DND-41 (cell line): ENCODE measurements around the gene HERC5.

Source experiments
- ATAC-seq: fragments of 200-7000 bp; cut with Tn5 transposase; 3 replicates; pipeline ENCODE4 v1.9.1; 2021; ENCODE audit warnings: low read depth; ENCODE audit not compliant: insufficient read depth
- DNase-seq: peaks from one replicate; pipeline ENCODE4 v3.0.0-alpha.2; 2020
- H2AFZ ChIP-seq: 2 replicates; pipeline ENCODE4 v1.6.0; 2012; ENCODE audit warnings: low read depth, low read length
- H3K27ac ChIP-seq: 2 replicates; pipeline ENCODE4 v1.5.1; 2012; ENCODE audit warnings: low read length, inconsistent platforms
- H3K27me3 ChIP-seq: fragments of 200-600 bp; sonication (generic); 2 replicates; pipeline ENCODE4 v1.6.0; 2012; ENCODE audit warnings: low read length, mild to moderate bottlenecking, inconsistent platforms; ENCODE audit not compliant: insufficient read depth, poor library complexity
- H3K36me3 ChIP-seq: 2 replicates; pipeline ENCODE4 v1.5.1; 2012; ENCODE audit warnings: low read length, inconsistent platforms; ENCODE audit not compliant: insufficient read depth
- H3K4me1 ChIP-seq: 2 replicates; pipeline ENCODE4 v1.5.1; 2012; ENCODE audit warnings: mild to moderate bottlenecking, low read length; ENCODE audit not compliant: insufficient read depth
- H3K4me2 ChIP-seq: 2 replicates; pipeline ENCODE4 v1.6.0; 2012; ENCODE audit warnings: mild to moderate bottlenecking, moderate library complexity, low read length, inconsistent platforms; ENCODE audit not compliant: insufficient read depth
- H3K4me3 ChIP-seq, 2 experiments: fragments of 200-600 bp in 1 of 2; shearing (Covaris generic) in 1 of 2; 2 replicates each; pipeline ENCODE4 v1.5.1; 2012 to 2016; ENCODE audit warnings: inconsistent platforms in 2 of 2, low read length in 2 of 2, mild to moderate bottlenecking in 2 of 2, low read depth in 1 of 2, moderate library complexity in 1 of 2
- H3K79me2 ChIP-seq: 2 replicates; pipeline ENCODE4 v1.6.0; 2012; ENCODE audit warnings: low read length, inconsistent platforms; ENCODE audit not compliant: insufficient read depth
- H3K9ac ChIP-seq: 2 replicates; pipeline ENCODE4 v1.6.0; 2012; ENCODE audit warnings: low read depth, mild to moderate bottlenecking, inconsistent platforms, low read length, moderate library complexity
- H3K9me3 ChIP-seq: 2 replicates; pipeline ENCODE4 v1.5.1; 2012; ENCODE audit warnings: low read length, moderate library complexity, mild to moderate bottlenecking, inconsistent platforms; ENCODE audit not compliant: insufficient read depth, severe bottlenecking
- H4K20me1 ChIP-seq: 2 replicates; pipeline ENCODE4 v1.6.0; 2012; ENCODE audit warnings: low read length; ENCODE audit not compliant: insufficient read depth
- EZH2 ChIP-seq: IDR thresholded peaks from 3 replicates; pipeline ENCODE4 v1.6.1; 2012; ENCODE audit warnings: borderline replicate concordance, low read depth, mild to moderate bottlenecking, moderate library complexity, low read length, inconsistent platforms; ENCODE audit not compliant: severe bottlenecking
- TF ChIP-seq, protein P1 (sequence below): IDR thresholded peaks from 2 replicates; pipeline ENCODE4 v1.5.1; 2012; ENCODE audit warnings: borderline replicate concordance, low read length, moderate library complexity, mild to moderate bottlenecking; ENCODE audit not compliant: poor library complexity, severe bottlenecking; ENCODE audit errors: extremely low read depth

Gene HERC5

DNA sequence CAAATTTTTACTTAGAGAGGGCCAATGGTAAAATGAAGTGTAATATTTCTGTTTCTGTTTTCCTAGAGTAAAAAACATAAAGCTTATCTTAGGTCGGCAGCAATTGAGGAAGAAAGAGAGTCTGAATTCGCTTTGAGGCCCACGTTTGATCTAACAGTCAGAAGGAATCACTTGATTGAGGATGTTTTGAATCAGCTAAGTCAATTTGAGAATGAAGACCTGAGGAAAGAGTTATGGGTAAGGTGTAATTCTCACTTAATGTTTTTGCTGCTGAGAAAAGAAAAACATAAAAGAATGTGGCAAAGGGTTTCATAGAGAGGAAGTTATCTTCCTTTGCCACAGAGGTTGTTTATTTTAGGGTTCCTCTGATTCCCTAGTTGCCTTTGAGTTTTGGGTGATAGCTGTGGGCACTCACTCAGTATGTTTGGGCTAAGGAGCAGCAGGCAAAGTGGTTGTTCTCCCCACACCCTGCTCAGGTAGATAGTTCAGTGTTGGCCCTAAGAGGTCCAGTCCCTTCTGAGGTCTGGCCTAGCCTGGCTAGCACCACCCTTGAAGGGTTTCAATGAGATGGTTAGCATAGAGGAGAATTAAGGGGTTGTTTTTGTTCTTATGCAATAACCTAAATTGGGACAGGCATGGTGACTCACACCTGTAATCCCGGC lies 32.3 kb downstream of the HERC5 start:
- no peak for ATAC-seq

DNA sequence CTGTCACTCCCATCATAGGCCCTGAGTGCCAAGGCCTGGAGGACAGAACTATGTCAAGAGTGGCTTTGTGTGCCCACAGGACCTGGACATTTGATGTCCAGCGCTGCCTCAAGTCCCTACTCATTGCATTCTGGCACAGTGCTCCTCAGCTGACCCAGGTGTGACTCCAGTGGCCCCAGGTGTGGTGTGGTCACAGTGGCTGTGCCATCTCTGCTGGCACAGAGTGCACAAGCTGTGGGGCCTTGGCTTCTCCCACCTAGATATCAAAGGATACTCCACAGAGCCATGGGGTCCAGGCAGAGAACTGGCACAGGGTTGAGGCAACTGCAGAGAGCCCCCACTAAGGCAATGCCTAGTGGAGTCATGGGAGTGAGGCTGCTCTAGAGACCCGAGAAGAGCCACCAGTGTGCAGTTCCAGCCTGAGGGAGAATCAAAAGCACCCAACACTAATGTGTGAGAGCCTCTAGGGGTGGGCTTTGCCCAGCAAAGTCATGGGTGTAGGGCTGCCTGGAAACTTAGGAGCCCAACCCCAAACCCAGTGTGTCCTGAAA lies 41.0 kb downstream of the HERC5 start:
- Histone ChIP-seq H3K27me3 (no peaks in the 10 kb centered on the region), H2AFZ (no peak overlapping the region), H3K79me2 (no peaks in the 10 kb centered on the region), H3K9me3 (no peaks in the 10 kb centered on the region), H3K36me3 (no peaks in the 10 kb centered on the region), H3K4me1 (no peaks in the 10 kb centered on the region), H4K20me1 (no peaks in the 10 kb centered on the region), H3K4me2 (no peak overlapping the region), H3K4me3 (no peak overlapping the region), H3K9ac (no peak overlapping the region), H3K27ac (no peak overlapping the region)
- ATAC-seq, result no peak
- TF ChIP-seq, protein P1, sequence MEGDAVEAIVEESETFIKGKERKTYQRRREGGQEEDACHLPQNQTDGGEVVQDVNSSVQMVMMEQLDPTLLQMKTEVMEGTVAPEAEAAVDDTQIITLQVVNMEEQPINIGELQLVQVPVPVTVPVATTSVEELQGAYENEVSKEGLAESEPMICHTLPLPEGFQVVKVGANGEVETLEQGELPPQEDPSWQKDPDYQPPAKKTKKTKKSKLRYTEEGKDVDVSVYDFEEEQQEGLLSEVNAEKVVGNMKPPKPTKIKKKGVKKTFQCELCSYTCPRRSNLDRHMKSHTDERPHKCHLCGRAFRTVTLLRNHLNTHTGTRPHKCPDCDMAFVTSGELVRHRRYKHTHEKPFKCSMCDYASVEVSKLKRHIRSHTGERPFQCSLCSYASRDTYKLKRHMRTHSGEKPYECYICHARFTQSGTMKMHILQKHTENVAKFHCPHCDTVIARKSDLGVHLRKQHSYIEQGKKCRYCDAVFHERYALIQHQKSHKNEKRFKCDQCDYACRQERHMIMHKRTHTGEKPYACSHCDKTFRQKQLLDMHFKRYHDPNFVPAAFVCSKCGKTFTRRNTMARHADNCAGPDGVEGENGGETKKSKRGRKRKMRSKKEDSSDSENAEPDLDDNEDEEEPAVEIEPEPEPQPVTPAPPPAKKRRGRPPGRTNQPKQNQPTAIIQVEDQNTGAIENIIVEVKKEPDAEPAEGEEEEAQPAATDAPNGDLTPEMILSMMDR, result no peak
- no peak for DNase-seq

More for the DNA sequence above, 32.3 kb downstream of the HERC5 start:
- Histone ChIP-seq H2AFZ (no peak overlapping the region), H3K36me3 (peaks cover 9% of the 10 kb centered on the region; the same call in 1 of the 2 replicates), H3K9ac (no peak overlapping the region), H3K4me3 (no peak overlapping the region), H3K79me2 (no peaks in the 10 kb centered on the region), H4K20me1 (no peaks in the 10 kb centered on the region), H3K4me1 (no peaks in the 10 kb centered on the region), H3K9me3 (no peaks in the 10 kb centered on the region), H3K27me3 (no peaks in the 10 kb centered on the region), H3K27ac (no peak overlapping the region), H3K4me2 (no peak overlapping the region)
- no peak for DNase-seq
- TF ChIP-seq, protein P1, result no peak

DNA sequence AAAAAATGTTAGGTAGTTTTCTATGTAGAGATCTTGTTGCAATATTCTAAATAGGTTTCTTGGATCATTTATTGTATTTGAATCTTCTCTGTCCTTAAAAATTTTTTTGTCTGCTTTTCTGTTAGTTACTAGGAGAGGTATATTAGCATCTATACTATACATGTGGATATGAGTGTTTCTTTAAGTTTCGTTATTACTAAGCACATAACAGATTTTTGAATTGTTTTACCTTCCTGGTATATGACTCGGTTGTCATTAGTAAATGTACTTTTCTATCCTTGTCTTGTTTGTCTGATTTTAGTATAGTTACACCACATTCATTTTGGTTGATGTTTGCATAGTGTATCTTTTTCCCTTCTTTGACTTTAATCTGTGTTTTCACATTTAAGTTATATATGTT lies 46.4 kb downstream of the HERC5 start:
- ATAC-seq (no peak), DNase-seq (no peak)
- TF ChIP-seq, protein P1, result no peak
- TF ChIP-seq EZH2, result no peak

More for the DNA sequence above, 46.4 kb downstream of the HERC5 start:
- H3K36me3 ChIP-seq, result no peaks in the 10 kb centered on the region; the same call in 1 of the 2 replicates
- H3K4me1 ChIP-seq, result no peaks in the 10 kb centered on the region
- H3K9me3 ChIP-seq, result no peaks in the 10 kb centered on the region
- H4K20me1 ChIP-seq, result no peaks in the 10 kb centered on the region
- H3K27me3 ChIP-seq, result no peaks in the 10 kb centered on the region
- no peak overlapping the region for H3K9ac ChIP-seq
- H3K27ac ChIP-seq, result no peak overlapping the region
- no peaks in the 10 kb centered on the region for H3K79me2 ChIP-seq
- H2AFZ ChIP-seq, result no peak overlapping the region
- H3K4me3 ChIP-seq, result no peak overlapping the region
- no peak overlapping the region for H3K4me2 ChIP-seq
